GM19043 (cell line): ENCODE measurements around the gene KRT5.
"Not testable (repeated sequence)": the region's sequence is repeated elsewhere in the genome, so short reads cannot be mapped to it uniquely, and the experiment has no call there.

Source experiments
- ATAC-seq: cut with Tn5 transposase; IDR thresholded peaks from one replicate; pipeline ENCODE4 v1.9.1; 2021; ENCODE audit warnings: low read depth; ENCODE audit not compliant: unreplicated experiment

The KRT5 gene

GRCh38 chr12:52522346-52523011 lies 2.3 kb upstream of the KRT5 start:
- no peak for ATAC-seq

DNA sequence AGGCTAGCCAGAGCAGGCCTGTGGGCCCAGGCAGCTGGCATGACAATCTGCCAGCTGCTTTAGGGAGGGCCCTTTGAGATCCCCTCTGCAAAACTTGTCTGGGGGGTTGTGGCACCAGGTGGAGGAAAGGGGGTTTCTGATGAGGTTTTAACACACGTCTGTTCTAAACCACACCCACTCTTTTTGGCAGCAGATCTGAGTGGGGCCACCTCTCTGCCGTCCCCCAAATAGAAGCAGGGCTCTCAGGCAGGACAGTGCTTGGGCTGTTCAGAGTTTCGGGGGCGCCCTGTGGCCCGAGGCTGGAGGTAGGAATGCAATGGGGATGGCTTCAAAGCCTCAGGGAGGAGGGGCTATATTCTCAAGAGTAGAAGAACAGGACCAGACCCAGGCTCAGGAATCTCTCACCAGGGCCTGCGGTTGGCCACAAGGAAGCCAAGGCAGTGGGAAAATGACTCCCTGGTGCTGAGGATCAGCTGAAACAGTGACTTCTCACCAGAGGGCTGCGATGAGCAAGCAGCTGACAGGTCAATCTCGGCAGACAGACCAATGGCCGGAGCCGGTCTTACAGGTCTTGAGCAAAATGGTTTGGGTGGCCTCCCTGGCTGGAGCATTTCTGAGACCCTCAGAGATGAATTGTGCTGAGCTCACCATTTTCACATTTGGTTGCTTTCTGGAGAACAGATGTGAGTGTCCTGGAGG lies 1.5 kb upstream of the KRT5 start:
- ATAC-seq = no peak

DNA sequence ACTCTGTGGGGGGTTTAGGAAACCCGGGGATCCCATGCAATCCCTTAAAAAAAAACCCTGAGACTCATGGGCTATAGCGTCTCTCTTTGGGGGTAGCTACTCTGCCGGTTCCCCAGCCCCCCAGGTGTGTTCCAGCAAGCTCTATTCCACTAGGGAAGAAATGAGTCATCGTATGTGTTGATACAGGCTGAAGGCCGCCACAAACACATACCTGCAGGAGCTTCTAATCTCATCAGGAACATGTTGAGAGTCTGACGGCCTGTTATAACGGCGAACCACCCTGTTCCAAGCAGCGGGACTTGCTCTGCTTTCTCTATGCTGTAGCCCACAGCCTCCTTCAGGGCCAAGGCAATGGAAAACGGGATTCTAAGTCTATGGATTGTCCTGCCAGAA lies 977 bp upstream of the KRT5 start:
- no peak for ATAC-seq

GRCh38 chr12:52519387-52519703 lies 849 bp downstream of the KRT5 start:
- ATAC-seq = no peak

- no peak for ATAC-seq
Measured at GRCh38 chr12:52518574-52519386, 1.4 kb downstream of the KRT5 start.

DNA sequence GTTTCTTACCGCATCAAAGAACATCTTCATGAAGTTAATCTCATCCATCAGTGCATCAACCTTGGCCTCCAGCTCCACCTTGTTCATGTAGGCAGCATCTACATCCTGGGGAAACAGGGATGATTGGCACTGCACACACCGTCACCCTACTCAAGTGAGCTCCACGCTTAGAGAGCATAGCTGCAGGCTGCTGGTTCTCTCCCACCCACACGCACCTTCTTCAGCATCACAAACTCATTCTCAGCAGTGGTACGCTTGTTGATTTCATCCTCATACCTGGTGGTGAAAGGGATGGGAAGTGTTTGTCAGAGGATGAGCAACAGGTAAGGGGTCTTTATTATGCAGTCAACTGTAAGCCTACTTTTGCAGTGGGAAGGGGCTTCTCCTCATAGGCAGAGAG lies 2.3 kb downstream of the KRT5 start:
- no peak for ATAC-seq

- ATAC-seq = no peak
Measured at GRCh38 chr12:52517005-52517835, 3.0 kb downstream of the KRT5 start.

- ATAC-seq = no peak
Measured at GRCh38 chr12:52515927-52516831, 4.0 kb downstream of the KRT5 start.

DNA sequence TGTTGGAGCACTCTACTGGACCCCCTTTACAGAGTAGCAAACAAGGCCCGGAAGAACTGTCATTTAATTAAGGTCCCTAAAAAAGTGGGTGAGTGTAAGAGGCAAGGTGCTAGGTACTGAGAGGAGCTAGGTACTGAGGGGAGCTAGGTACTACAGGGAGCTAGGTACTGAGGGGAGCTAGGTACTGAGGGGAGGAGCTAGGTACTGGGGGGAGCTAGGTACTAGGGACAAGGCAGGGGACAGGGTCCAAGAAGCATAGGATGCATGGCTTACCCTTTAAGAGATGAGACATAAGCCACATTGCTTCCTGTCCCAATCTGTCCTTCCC lies 4.9 kb downstream of the KRT5 start:
- ATAC-seq = no peak

DNA sequence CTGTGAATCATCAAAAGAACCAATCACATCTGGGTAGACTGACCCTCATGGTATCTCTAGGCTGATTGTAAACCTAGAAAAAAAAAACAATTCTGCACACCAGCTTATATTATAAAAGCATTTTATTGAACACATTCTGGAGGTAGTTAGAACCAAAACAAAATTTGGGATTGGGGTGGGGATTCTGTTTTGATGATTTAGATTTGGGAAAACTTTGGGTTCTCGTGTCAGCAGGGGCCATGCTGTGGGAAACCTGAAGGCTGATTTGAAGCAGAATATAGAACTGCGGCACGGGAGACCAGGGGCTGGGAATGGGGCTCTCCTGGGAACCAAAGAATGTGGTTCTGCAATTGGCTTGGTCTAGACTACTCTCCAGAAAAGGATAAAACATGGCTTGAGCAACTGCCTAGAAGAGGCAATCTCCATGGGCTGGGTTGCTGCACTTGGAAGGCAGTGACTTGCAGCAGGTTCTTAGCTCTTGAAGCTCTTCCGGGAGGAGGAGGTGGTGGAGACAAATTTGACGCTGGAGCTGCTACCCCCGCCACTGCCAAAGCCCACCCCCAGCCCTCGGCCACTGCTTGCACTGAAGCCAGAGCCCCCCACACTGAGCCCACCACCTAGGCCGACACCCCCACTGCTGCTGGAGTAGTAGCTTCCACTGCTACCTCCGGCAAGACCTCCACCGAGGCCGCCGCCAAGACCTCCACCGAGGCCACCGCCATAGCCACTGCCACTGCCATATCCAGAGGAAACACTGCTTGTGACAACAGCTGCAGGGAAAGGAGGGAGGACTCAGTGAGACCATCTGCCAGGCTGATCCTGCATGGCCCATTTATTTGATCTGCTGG lies 5.5 kb downstream of the KRT5 start:
- no peak for ATAC-seq

DNA sequence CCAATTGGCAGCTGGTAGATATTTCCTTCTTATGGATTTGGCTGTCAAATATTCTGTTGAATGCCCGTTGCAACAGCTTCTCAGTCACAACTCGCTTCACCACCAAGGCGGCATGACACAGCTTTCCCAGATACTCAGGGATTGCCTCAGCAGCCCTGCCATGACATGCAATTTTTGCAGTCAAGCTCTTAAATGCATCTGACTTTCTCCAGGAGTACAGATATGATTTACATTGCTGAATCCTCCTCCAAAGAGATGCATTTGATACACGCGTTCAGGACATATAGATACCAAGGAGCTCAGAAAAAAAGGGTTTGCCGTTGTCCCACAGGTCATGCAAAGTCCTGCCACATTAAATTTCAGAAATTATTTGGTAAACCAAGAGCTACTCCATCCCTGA lies 6.5 kb downstream of the KRT5 start:
- no peak for ATAC-seq

GRCh38 chr12:52508211-52508610 lies 12.0 kb downstream of the KRT5 start:
- no peak for ATAC-seq

DNA sequence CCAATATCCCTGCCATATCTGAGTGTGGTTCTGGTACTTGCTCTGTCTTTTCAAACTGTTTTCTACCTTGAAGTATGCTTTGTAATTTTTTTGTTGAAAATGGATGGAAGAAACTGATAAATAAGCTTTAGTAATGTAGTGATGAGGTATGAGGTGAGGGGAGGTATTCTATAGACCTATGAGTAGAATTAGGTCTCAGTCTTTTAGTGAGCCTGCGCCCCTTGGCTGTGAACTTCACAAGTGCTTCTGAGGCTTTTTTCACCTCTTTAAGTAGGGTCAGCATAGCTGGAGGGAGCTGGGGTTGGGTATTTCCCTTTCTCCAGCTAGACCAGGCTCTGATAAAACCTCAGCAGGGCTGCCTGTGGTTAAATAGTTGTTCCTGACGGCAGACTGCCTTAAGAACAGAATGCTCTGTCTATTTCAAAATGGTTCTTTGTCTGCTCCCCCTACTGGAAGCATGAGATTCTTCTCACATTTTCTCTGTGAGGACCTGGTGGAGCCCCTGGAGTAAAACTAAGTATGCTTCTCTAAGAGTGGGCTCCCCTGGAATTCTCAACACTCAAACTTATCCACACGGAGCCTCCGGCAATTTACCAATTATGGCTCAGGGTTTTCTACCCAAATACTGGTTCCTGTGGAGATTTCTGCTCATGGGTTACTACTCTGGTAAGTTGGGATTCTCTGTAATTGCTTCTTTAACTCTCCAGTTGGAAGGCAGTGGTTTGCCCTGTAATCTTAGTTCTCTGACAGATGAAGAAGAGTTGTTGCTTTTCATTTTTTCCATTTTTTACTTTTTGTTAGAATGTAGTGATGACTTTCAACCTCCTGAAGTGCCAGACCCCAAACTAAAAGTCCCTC lies 13.1 kb downstream of the KRT5 start:
- no peak for ATAC-seq

- ATAC-seq = no peak
Measured at GRCh38 chr12:52502877-52503276, 17.3 kb downstream of the KRT5 start.

GRCh38 chr12:52501490-52501889 lies 18.7 kb downstream of the KRT5 start:
- ATAC-seq = no peak

DNA sequence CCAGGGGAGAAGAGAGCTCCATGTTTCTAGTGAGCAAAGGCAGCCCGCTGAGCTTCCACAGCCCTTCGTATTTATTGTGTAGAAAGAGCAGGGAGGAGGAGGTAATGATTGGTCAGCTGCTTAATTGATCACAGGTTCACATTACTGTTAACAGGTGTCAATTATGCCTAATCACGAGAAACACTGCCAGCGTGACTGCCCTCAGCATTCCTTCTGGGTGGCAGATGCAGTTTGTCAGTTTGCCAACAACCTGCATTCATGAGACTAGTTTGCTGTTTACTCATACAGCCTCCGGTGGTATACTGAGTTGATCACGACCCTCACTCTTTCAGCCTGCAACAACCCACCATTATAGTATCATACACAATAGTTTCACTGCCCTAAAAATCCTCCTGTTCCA lies 19.6 kb downstream of the KRT5 start:
- ATAC-seq = not testable (repeated sequence)

DNA sequence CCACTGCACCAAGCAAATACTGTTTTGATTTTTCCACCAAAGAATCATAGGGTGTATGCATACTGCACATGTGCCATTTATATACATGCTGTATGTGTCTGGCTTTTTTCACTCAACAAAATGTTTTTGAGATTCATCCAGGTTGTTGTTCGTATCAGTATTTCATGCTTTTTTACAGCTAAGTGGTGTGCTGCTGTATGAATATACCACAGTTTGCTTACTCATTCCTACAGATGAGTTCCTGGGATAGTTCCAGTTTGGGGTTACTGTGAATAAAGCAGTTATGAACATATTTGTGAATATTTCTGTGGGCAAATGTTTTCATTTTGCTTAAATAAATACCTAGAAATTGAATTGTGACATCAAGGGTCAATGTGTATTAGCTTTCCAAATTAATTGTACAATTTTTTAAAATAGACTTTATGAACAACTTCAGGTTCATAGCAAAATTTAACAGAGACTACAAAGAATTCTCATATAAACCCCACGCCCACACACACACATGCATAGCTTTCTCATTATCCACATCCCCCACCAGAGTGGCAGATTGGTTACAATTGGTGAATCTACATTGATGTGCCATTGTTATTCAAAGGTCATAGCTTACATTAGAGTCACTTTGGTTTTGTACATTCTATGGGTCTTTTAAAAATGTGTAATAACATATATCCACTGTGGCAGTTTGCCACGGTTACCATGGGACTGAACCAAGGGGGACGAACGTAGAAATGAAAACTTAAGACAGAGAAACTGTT lies 20.2 kb downstream of the KRT5 start:
- ATAC-seq = no peak

DNA sequence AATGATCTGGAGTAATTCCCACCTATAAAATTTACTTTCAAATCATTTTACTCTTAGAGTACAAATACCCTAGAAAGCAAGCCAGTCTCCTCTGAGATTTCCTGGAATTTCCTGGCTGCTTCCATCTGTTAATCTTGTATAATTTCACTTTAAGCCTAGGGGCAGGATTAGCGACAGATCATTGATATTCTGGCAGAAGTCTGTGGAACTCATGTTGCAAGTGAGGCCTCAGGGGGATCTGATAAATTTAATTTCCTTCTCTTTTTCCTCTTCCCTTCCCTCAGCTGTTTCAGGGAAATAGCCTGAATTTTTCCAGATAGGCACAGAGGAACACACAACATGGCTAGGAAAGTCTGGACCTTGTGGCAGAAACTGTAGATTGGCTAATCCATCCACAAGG lies 21.2 kb downstream of the KRT5 start:
- no peak for ATAC-seq
